Measurements from ENCODE around the gene ABRAXAS1. TPM values are rescaled to one million over a fixed set of nuclear protein-coding genes. Genes with fewer than 3 reads are reported as not detected.

Gene ABRAXAS1
- total RNA-seq, 4 donors from 2014 or later = 14.0 to 26.5 (median 18.3) TPM

DNA sequence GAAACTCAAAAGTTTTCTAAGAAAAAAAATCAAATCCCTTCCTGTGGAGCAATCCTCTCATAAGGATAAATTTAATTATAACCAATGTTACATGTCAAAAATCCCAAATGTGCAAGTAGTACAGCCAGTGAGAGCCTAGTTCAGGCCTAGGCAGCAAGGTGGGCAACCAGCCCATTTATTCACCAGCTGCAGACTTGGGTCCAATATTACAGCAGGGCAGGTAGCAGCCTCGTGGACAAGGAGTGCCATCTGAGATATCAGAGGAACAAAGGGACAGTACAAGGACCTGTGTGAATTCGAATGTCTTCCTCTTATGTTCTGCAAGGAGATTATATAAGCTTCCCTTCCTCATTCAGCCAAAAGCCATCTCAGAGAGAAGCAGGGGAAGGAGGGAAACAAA, 35.9 kb downstream of the ABRAXAS1 start:
- no peak for DNase-seq

DNA sequence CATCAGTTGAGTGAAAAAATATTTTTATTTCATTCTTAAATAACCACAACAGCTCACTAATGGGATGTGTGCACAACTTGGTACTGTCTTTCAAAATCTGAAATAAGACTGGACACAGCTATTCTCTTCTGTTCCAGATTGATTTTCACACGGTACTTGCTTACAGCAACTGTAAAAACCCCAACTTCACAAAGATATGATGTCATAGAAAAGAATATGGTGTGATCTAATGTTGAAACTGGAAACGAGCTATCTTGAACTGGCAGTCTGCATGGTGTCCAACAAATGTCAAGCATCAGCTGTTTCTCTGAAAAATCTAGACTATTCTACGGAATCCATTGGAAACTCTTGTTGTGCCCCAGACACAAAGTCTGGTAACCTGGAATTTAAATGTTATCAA, 44.0 kb downstream of the ABRAXAS1 start:
- Histone ChIP-seq H3K9me3 (no peaks in the 10 kb centered on the region), H3K36me3 (peaks cover 20 to 33% of the 10 kb centered on the region in 2 donors), H3K4me3 (replicated peaks in 1 of 3) (no peak overlapping the region), H3K27me3 (no peaks in the 10 kb centered on the region), H3K4me1 (no peaks in the 10 kb centered on the region), H3K27ac (no peak overlapping the region)
- no peak for TF ChIP-seq POLR2A (IDR thresholded peaks at IDR 0.05)
- TF ChIP-seq, protein P1, sequence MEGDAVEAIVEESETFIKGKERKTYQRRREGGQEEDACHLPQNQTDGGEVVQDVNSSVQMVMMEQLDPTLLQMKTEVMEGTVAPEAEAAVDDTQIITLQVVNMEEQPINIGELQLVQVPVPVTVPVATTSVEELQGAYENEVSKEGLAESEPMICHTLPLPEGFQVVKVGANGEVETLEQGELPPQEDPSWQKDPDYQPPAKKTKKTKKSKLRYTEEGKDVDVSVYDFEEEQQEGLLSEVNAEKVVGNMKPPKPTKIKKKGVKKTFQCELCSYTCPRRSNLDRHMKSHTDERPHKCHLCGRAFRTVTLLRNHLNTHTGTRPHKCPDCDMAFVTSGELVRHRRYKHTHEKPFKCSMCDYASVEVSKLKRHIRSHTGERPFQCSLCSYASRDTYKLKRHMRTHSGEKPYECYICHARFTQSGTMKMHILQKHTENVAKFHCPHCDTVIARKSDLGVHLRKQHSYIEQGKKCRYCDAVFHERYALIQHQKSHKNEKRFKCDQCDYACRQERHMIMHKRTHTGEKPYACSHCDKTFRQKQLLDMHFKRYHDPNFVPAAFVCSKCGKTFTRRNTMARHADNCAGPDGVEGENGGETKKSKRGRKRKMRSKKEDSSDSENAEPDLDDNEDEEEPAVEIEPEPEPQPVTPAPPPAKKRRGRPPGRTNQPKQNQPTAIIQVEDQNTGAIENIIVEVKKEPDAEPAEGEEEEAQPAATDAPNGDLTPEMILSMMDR (IDR thresholded peaks at IDR 0.05) = no peak
- intact Hi-C loops (cut with DNase I) = no loop called here
- DNase-seq = no peak
- WGBS, 2 donors = 88 to 92% methylated on average over 3 of the region's 3 CpGs

More for the DNA sequence above, 35.9 kb downstream of the ABRAXAS1 start:
- Histone ChIP-seq H3K27me3 (no peaks in the 10 kb centered on the region), H3K4me3 (replicated peaks in 1 of 3) (no peak overlapping the region), H3K36me3 (peaks cover 8 to 13% of the 10 kb centered on the region in 2 donors), H3K9me3 (no peaks in the 10 kb centered on the region), H3K27ac (no peak overlapping the region), H3K4me1 (peaks cover 0 to 3% of the 10 kb centered on the region in 2 donors)
- no peak for TF ChIP-seq POLR2A (IDR thresholded peaks at IDR 0.05)
- TF ChIP-seq, protein P1 (IDR thresholded peaks at IDR 0.05) = no peak
- WGBS, 2 donors = 64 to 82% methylated on average over 2 of the region's 2 CpGs
- intact Hi-C loops (cut with DNase I) = no loop called here

DNA sequence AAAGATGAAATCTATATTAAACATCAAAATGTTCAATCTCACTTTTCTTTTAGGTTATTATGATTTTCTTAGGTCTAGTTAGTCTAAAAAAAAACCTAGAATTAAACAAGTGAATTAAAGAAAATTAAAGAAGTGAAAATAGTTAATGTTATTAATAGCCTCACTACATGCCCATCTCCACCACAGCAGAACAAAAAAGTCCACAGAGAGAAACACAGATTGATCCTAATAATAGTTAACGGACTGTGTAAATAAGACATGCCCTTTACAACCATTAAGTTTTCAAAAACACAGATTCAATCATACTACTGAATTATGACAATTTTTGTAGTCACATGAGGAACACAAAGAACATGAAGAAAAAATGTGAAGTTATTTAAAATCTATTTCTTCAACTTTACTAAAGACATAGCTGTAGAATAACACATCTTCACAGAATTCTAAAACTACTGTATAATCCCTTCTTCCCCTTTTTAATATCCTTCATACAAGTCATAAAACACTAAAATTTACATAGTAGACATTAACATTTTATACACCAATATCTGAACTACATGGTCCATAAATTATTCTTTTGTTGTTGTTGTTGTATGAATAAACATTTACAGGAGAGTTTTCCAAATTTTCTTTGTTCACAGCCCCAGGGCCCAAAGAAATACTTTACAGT, 44.6 kb downstream of the ABRAXAS1 start:
- intact Hi-C loops (cut with DNase I) = no loop called here
- Histone ChIP-seq H3K27ac (no peak overlapping the region), H3K4me1 (no peaks in the 10 kb centered on the region), H3K36me3 (peaks cover 20 to 29% of the 10 kb centered on the region in 2 donors), H3K9me3 (no peaks in the 10 kb centered on the region), H3K27me3 (no peaks in the 10 kb centered on the region), H3K4me3 (replicated peaks in 1 of 3) (no peak overlapping the region)
- 90 to 98% methylated on average over 1 of the region's 1 CpG for WGBS, 2 donors
- no peak for DNase-seq
- no peak for TF ChIP-seq POLR2A (IDR thresholded peaks at IDR 0.05)
- TF ChIP-seq, protein P1 (IDR thresholded peaks at IDR 0.05) = no peak

DNA sequence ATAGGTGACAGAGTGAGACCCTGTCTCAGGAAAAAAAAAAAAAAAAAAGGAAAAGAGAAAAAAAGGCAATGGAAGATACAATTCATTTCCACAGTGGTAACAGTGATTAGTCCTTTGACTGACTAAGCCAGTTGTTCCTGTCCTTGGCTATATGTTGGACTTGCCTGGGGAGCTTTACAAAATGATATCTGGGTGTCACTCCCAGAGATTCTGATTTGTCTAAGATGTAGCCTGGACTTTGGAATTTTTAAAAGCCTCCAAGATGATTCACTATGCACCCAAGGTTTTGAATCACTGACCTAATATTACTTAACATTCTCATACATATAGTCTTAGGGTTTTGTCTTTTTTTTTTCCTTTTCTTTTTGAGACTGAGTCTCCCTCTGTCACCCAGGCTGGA, 46.2 kb downstream of the ABRAXAS1 start:
- intact Hi-C loops (cut with DNase I) = no loop called here
- Histone ChIP-seq H3K27me3 (no peaks in the 10 kb centered on the region), H3K27ac (no peak overlapping the region), H3K9me3 (no peaks in the 10 kb centered on the region), H3K4me1 (no peaks in the 10 kb centered on the region), H3K36me3 (peaks cover 20 to 29% of the 10 kb centered on the region in 2 donors), H3K4me3 (replicated peaks in 1 of 3) (no peak overlapping the region)
- TF ChIP-seq POLR2A (IDR thresholded peaks at IDR 0.05) = no peak
- TF ChIP-seq, protein P1 (IDR thresholded peaks at IDR 0.05) = no peak
- DNase-seq = no peak

DNA sequence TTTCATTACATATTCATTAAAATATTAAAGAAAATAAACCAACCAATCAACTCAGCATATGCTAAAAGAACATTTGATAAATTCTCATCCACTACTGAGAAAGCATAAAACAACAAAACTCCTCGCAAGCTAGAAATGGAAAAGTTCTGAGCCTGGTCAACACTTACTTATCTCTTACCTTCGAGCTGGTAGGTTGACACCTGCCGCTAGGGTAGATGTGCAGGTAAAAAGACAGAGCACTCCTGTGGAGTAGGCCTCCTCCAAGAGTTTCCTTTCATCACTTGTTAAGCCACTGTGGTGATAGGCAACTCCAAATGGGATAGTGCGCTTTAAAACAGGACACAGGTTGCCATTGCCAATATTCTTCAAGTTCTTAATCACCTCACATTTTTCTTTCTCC, 48.2 kb downstream of the ABRAXAS1 start:
- intact Hi-C loops (cut with DNase I) = no loop called here
- 92 to 95% methylated on average over 4 of the region's 4 CpGs for WGBS, 2 donors
- Histone ChIP-seq H3K27me3 (no peaks in the 10 kb centered on the region), H3K4me1 (no peaks in the 10 kb centered on the region), H3K36me3 (peaks cover 17 to 20% of the 10 kb centered on the region in 2 donors), H3K9me3 (no peaks in the 10 kb centered on the region), H3K27ac (no peak overlapping the region), H3K4me3 (replicated peaks in 1 of 3) (no peak overlapping the region)
- DNase-seq = no peak
- no peak for TF ChIP-seq POLR2A (IDR thresholded peaks at IDR 0.05)
- TF ChIP-seq, protein P1 (IDR thresholded peaks at IDR 0.05) = no peak
